Skin of body (tissue), 2 donors: ENCODE results near the gene ZDHHC13. TPM values are rescaled to one million over a fixed set of nuclear protein-coding genes. Genes with fewer than 3 reads are reported as not detected.

Source experiments
- DNase-seq: peaks from one replicate; lab custom pipeline; 2025; lab: John Stamatoyannopoulos, UW
- total RNA-seq: library from RNA; depleted of rRNA; stranded (reverse); fragments of >200 nt; gene quantifications from one replicate; pipeline ENCODE4 v1.2.3, GENCODE V29; 2014

ZDHHC13 gene
- total RNA-seq, 1 donor from 2014 or later, result 18.2 TPM

- DNase-seq, result no peak
These were observed 85.0 kb downstream of the ZDHHC13 start, which contains the start of gene CSRP3 for GRCh38 chr11:19201737-19202605. CSRP3 (minus strand) TSS chr11:19201983; CDS start chr11:19192448, 9,535 bp downstream.

- no peak for DNase-seq
These were observed 87.9 kb downstream of the ZDHHC13 start for GRCh38 chr11:19204836-19205235.

- DNase-seq, result no peak
These were observed 91.2 kb downstream of the ZDHHC13 start for GRCh38 chr11:19208181-19208580.

- DNase-seq, result no peak
These were observed 92.1 kb downstream of the ZDHHC13 start for GRCh38 chr11:19208959-19209546.

GRCh38 chr11:19209617-19210370 is 92.8 kb downstream of the ZDHHC13 start:
- no peak for DNase-seq

GRCh38 chr11:19216021-19216420 is 99.1 kb downstream of the ZDHHC13 start:
- no peak for DNase-seq

GRCh38 chr11:19216709-19217374 is 99.9 kb downstream of the ZDHHC13 start:
- DNase-seq, result no peak

- DNase-seq, result no peak
These were observed 101.2 kb downstream of the ZDHHC13 start for GRCh38 chr11:19218216-19218615.

- no peak for DNase-seq
These were observed 102.0 kb downstream of the ZDHHC13 start for GRCh38 chr11:19218786-19219460.

- no peak for DNase-seq
These were observed 104.1 kb downstream of the ZDHHC13 start for GRCh38 chr11:19220903-19221724.

- no peak for DNase-seq
These were observed 108.2 kb downstream of the ZDHHC13 start for GRCh38 chr11:19225123-19225522.

- DNase-seq, result no peak
These were observed 108.6 kb downstream of the ZDHHC13 start for GRCh38 chr11:19225581-19225980.

Other genes starting within 250 kb of the ZDHHC13 start
- not detected for gene MRGPRX1, start 177.8 kb upstream of the ZDHHC13 start, total RNA-seq
- 0.49 TPM for gene MRGPRX2, start 56.5 kb upstream of the ZDHHC13 start, total RNA-seq
- 62.6 TPM for gene CSRP3, start 84.8 kb downstream of the ZDHHC13 start, total RNA-seq
- 2.7 TPM for gene E2F8, start 123.8 kb downstream of the ZDHHC13 start, total RNA-seq